ENCODE results near the gene SLC25A47.
"Not testable (repeated sequence)": the region's sequence is repeated elsewhere in the genome, so short reads cannot be mapped to it uniquely, and the experiment has no call there.

SLC25A47 gene

DNA sequence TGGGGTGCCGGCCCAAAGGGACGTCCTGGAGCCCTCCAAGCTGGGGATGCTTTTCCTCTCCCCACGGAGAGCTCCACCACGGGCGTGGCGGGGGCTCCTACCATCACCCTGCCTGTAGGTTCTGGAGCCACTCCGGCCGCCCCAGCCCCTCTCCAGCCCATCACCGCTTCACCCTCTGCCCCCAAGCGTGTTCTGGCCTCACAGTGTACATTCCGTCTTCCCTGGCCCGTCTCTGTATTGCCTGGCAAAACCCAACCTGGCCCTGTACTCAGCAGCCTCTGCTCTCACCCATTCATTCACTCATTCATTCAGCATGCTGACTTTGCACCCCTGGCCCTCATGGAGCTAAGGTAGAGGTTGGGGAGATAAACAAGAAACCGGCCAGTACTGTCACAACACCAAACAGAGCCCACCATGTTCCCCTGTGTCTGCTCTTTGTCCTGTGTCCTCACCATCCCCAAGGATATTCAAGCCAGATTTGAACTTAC is 37.2 kb upstream of the SLC25A47 start:
- Histone ChIP-seq H3K36me3 (replicated peaks) (peaks cover 12% of the 10 kb centered on the region), H3K27me3 (ENCODE audit: low read depth) (no peaks in the 10 kb centered on the region), H3K4me1 (peaks cover 8% of the 10 kb centered on the region; the same call in 1 of the 2 replicates), H3K9me3 (no peaks in the 10 kb centered on the region), H3K4me3 (peak overlapping the region; percentile 56)
- in situ Hi-C loops (cut with MboI; ENCODE audit: low sequenced_read_pairs): no loop called here
- no peak for DNase-seq (ENCODE audit: low spot score in 2 of 2)

DNA sequence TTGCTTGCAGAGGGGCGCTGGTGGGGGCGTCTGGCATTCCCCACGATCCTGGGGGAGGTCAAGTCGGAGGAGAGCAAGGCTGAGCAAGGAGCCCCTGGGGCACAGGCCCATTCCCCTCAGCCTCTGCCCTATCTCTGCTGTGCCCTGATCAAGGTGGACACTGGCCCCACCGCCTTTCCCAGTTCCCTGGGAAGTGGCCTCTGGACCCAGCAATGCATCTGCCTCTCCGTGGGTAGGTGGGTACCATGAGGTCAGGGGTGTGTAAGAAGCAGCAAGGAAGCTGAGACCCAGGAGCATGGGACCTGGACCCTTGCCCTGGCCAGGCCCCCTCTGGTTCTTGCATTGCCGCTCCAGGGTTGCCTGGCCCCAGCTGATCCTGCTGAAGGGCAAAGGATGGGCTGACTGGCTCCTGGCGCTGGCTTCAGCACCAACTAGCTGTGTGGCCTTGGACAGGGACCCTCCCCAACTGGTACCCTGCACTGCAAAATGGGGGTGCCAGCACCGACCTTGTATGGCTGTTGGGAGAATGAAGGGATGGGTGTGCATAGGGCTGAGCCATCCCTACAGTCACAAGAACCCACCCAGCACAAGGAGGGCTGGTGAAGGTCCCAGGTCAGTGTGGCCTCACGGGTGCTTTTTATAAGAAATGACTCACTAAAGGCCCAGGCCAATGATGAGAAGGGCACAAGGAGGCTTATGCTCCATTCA is 36.5 kb upstream of the SLC25A47 start:
- Histone ChIP-seq H3K4me1 (peaks cover 8% of the 10 kb centered on the region; the same call in 1 of the 2 replicates), H3K27me3 (ENCODE audit: low read depth) (no peaks in the 10 kb centered on the region), H3K4me3 (no peak overlapping the region), H3K9me3 (no peaks in the 10 kb centered on the region), H3K36me3 (replicated peaks) (peaks cover 19% of the 10 kb centered on the region)
- DNase-seq (ENCODE audit: low spot score in 2 of 2): peak in 1 of 2 experiments; percentile 9
- in situ Hi-C loops (cut with MboI; ENCODE audit: low sequenced_read_pairs): no loop called here

DNA sequence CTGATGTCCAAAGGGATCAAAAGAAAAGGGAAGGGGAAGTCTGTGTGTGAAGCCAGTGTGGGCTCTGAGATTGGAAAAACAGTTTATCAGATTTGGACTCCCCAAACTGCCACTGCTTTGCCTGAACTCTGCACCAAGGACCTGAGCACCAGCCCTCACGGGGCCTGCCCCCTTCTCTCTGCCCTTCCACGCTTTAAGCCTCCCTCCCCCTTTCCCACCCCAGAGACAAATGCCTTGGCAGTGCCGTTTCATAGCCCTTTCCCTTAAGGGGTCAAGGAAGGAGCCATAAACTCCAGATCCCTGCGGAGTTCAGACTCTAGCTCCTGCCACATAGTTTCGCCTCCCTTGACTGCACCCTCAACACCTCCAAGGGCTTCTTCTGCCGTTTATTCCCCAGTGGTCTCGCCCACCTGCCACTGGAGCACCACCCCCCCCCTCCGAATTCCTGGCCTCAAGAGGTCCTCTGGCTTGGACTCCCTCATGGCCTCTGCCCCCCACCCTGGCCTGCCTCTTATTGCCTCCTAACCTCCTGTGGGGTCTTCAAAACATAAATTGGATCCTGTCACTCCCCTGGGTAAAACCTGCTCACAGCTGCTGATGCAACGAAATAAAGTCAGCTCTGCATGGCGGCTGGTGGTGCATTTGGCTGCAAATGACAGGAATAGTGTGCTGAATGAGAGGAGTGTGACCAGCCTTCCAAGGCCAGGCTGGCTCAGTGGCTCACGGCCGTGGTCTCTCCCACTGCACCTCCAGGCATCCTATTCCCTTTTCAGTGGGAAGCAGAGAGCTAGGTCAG is 35.7 kb upstream of the SLC25A47 start:
- H3K4me1 ChIP-seq: peaks cover 8% of the 10 kb centered on the region; the same call in 1 of the 2 replicates
- in situ Hi-C loops (cut with MboI; ENCODE audit: low sequenced_read_pairs): no loop called here
- DNase-seq (ENCODE audit: low spot score in 2 of 2): no peak
- H3K4me3 ChIP-seq: no peak overlapping the region
- H3K9me3 ChIP-seq: no peaks in the 10 kb centered on the region
- H3K27me3 ChIP-seq (ENCODE audit: low read depth): no peaks in the 10 kb centered on the region
- H3K36me3 ChIP-seq (replicated peaks): peaks cover 16% of the 10 kb centered on the region

DNA sequence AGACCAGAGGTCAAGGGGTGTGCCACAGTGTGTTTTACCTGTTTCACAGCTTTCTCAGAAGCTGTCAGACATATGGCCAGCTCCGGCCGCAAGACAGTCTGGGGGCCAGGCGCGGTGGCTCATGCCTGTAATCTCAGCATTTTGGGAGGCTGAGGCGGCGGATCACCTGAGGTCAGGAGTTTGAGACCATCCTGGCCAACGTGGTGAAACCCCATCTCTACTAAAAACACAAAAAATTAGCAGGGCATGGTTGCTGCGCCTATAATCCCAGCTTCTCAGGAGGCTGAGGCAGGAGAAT is 35.2 kb upstream of the SLC25A47 start:
- H3K27me3 ChIP-seq (ENCODE audit: low read depth); H3K9me3 ChIP-seq; in situ Hi-C loops (cut with MboI; ENCODE audit: low sequenced_read_pairs); DNase-seq (ENCODE audit: low spot score in 2 of 2); H3K4me3 ChIP-seq; H3K4me1 ChIP-seq: not testable (repeated sequence)
- peaks cover 11% of the 10 kb centered on the region for H3K36me3 ChIP-seq (replicated peaks)

DNA sequence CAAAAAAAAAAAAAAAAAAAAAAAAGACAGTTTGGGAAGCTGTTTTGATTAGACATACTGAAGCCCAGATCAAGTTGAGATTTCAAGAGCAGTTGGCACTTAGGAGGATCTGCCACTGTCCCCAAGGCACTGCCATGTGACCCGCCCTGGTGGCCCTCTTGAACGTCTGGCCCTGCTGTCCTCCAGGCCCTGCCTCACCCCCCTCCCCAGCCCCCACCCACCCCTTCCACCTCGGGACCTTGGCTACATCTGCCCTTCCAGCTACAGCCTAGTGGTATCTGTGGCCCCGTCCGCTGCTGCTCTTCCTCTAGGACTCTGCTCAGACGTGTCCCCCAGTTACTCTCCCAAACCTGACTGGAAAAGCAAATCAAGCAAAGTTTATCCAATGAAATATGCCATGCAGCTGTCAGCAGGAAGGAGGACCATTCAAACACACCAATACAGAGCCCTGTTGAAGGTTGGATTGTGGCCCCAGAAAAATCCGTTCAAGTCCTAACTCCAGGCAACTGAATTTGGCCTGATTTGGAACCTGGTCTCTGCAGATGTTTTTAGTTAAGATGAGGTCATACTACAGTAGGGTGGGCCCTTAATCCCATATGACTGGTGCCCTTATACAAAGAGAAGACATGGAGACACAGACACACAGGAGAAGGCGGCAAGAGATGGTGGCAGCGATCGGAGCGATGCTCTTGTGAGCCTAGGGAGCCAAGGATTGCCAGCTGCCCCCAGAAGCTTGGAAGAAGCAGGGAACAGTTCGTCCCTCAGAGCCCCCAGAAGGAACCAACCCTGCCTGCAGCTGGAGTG is 34.6 kb upstream of the SLC25A47 start:
- in situ Hi-C loops (cut with MboI; ENCODE audit: low sequenced_read_pairs): no loop called here
- Histone ChIP-seq H3K27me3 (ENCODE audit: low read depth) (no peaks in the 10 kb centered on the region), H3K4me1 (peaks cover 8% of the 10 kb centered on the region; the same call in 1 of the 2 replicates), H3K9me3 (no peaks in the 10 kb centered on the region), H3K36me3 (replicated peaks) (peaks cover 9% of the 10 kb centered on the region), H3K4me3 (no peak overlapping the region)
- no peak for DNase-seq (ENCODE audit: low spot score in 2 of 2)

DNA sequence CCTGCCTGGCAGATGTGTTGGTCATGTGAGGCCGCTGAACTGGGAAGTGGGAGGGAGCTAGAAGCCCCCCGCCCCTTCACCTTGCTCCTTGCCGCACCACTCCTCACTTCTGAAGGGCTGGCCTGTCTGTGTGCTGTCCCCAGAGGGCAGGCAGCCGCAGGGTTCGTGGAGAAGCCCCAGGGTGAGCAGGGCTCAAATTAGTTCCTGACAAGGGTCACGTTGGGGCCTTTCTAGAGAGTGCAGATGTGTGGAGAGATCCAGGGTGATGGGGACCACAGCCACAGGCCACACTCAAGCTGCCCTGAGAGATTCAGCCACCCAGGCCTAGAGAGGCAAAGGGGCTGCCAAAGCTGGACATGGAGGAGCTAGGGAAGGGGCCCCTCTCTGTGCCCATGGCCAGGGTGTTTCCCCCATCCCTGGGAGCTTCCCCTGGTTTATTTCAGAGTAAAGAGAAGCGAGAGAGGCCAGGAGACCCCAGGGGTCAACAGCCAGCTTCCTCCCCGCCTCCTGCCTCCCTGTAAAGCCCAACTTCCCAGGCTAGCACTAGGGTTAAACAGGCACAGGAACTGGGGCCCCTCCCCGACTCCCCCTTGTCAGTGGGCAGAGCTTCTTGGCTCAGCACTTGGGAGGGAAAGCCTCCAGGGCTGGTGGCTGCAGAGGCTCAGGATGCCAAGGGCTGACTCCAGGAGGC is 33.1 kb upstream of the SLC25A47 start:
- Histone ChIP-seq H3K4me1 (peaks cover 3% of the 10 kb centered on the region; the same call in 1 of the 2 replicates), H3K9me3 (no peaks in the 10 kb centered on the region), H3K27me3 (ENCODE audit: low read depth) (no peaks in the 10 kb centered on the region), H3K36me3 (replicated peaks) (peaks cover 9% of the 10 kb centered on the region), H3K4me3 (no peak overlapping the region)
- DNase-seq (ENCODE audit: low spot score in 2 of 2): peak in 1 of 2 experiments; percentile 11
- in situ Hi-C loops (cut with MboI; ENCODE audit: low sequenced_read_pairs): no loop called here

DNA sequence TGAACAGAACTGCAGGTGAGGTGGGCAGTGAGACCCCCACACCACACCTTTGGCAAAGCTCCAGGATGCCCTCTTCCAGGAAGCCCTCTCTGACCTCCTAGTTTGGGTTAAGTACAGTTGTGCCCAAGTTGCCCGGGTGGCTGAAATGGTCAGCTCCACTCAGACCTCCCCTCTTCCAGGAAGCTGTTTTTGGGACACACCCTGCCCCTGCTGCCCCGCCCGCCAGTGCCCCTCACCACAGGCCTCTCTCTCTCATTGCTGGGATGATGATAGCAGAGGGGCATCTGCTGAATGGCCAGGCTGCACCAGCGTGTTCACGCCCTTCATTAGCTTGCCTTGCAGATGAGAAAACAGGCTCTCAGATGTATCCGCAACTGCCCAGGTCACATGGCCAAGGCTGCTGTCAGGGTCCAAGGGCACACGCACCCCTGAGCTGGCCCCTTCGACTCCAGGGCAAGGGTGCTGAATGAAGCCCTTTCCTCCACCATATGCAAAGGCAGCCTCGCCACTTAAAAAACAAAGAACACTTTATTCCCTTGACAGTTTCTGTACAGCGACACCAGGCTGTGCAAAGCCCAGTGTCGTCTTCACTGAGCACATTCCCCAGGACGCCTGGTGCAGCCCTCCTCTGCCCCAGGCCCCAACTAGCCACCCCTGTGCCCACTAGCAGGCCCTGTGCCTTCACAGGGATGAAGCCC is 32.4 kb upstream of the SLC25A47 start:
- in situ Hi-C loops (cut with MboI; ENCODE audit: low sequenced_read_pairs): no loop called here
- 0 out of 2 replicates have a peak, but pooled peaks cover 2% of the 10 kb centered on the region for H3K4me1 ChIP-seq
- H3K9me3 ChIP-seq: no peaks in the 10 kb centered on the region
- DNase-seq (ENCODE audit: low spot score in 2 of 2): peak in 1 of 2 experiments; percentile 8
- no peaks in the 10 kb centered on the region for H3K27me3 ChIP-seq (ENCODE audit: low read depth)
- no peak overlapping the region for H3K4me3 ChIP-seq
- H3K36me3 ChIP-seq (replicated peaks): peaks cover 9% of the 10 kb centered on the region

DNA sequence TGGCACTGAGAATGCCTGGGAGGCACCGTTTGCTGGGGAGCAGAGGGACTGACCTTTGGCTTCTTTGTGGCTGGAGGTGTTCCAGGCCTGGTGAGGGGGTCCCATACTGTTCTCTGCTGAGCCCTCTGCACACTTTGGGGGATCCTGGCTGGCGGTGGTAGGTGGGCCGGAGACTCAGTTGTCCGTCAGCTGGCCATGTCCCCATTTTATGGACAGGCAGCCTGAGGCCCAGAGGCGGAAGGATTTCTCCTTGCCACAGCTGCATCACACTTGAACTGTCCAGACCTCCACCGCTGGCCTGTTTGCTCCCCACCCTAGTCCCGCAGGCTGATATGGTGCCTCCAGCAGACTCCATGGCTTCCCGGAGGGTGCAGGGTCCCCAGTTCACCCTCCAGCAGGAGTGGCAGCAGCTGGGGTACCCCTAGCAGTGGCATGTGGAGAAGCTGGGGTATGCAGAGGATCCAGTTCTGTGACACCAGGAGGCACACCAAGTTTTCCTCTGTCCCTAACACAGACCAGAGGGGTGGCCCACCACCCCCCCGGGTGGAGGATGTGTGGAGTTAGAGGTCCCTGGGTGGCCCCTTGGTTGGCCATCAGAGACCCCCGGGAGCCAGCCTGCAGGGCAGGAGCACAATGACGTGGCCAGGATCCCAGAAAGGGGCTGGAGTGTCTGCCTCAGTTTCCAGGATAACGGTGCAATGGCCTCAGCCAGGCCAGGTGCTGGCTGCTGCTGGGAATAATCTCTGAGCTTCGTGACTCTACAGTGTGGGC is 31.6 kb upstream of the SLC25A47 start:
- Histone ChIP-seq H3K36me3 (replicated peaks) (peaks cover 9% of the 10 kb centered on the region), H3K9me3 (no peaks in the 10 kb centered on the region), H3K4me1 (no peaks in the 10 kb centered on the region), H3K4me3 (no peak overlapping the region), H3K27me3 (ENCODE audit: low read depth) (no peaks in the 10 kb centered on the region)
- DNase-seq (ENCODE audit: low spot score in 2 of 2): peak in 1 of 2 experiments; percentile 8
- in situ Hi-C loops (cut with MboI; ENCODE audit: low sequenced_read_pairs): no loop called here

DNA sequence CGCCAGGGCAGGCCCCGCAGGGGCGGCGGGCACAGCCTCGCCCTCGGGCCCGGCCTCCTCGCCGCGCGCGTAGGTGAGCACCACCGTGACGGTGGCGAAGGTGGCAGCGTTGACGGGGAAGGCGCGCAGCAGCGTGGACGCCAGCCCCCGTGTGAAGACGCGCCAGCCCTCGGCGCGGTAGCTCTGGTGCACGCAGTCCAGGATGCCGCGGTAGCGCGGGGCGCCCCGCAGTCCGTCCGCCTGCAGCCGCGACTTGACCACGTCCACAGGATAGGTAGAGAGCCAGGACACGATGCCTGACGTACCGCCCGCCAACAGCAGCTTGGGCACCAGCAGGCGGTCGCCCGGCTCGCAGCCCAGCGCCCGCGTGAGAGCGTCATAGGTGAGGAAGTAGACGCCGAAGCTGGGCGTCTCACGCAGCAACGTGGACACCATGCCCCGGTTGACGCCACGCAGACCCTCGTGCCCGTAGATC is 30.8 kb upstream of the SLC25A47 start:
- Histone ChIP-seq H3K4me3 (no peak overlapping the region), H3K4me1 (no peaks in the 10 kb centered on the region), H3K9me3 (no peaks in the 10 kb centered on the region), H3K27me3 (ENCODE audit: low read depth) (no peaks in the 10 kb centered on the region), H3K36me3 (replicated peaks) (peaks cover 9% of the 10 kb centered on the region)
- in situ Hi-C loops (cut with MboI; ENCODE audit: low sequenced_read_pairs): no loop called here
- peak in 1 of 2 experiments; percentile 5 for DNase-seq (ENCODE audit: low spot score in 2 of 2)

DNA sequence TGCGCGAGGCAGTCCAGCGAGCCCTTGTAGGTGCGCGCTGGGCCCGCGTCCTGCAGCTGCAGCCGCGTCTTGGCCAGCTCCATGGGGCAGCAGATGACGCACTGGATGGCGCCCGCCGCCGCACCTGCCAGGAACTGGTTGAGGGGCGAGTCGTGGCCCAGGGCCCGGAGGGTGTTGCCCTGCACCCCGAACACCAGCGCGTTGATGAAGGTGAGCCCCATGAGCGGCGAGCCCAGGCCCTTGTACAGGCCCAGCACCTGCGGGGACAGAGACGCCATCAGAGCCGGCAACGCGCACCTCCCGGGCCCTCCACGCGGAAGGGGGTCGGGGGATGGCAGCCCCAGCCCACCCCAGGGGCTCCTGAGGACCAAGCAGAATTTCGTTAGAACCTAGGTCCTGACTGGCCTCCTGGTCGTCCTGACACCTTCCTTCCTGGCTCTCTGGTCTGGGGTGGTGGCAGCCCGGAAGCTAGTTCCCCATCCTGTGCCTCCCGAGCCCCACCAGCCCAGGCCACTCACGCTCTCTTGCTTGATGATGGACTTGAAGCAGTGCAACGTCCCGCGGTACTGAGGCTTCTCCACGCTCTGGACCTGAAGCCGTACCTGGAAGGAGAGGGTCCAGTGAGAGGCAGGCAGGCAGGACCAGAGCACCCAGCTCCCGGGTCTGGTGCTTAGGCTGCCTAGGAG is 30.2 kb upstream of the SLC25A47 start:
- Histone ChIP-seq H3K9me3 (no peaks in the 10 kb centered on the region), H3K36me3 (replicated peaks) (peaks cover 9% of the 10 kb centered on the region), H3K4me1 (no peaks in the 10 kb centered on the region), H3K27me3 (ENCODE audit: low read depth) (no peaks in the 10 kb centered on the region), H3K4me3 (no peak overlapping the region)
- DNase-seq (ENCODE audit: low spot score in 2 of 2): peak in 1 of 2 experiments; percentile 7
- in situ Hi-C loops (cut with MboI; ENCODE audit: low sequenced_read_pairs): no loop called here

DNA sequence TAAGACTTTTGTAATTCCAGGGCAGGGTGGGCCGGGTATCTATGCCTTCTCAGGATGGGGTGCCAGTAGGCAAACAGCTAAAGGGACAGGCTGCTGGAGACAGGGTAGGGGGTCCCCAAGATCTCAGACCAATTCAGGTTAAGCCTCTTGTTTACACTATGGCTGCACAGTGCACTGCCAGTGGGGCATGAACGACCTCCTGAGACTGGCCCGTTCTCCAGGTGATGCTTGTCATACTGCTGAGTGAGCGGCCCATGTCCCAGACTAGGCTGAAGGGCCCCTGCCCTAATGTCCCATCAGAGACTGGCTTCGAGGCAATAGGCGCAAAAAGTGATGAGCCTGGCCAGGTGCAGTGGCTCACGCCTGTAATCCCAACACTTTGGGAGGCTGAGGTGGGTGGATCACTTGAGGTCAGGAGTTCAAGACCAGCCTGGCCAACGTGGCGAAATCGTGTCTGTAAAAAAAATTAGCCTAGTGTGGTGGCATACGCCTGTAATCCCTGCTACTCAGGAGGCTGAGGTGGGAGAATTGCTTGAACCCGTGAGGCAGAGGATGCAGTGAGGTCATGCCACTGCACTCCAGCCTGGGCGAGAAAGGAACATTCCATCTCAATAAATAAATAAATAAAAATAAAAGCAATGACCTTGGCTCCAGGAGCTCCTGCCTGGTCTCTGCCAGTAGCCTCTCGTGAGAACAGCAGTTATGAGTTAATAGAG is 29.5 kb upstream of the SLC25A47 start:
- peak in 1 of 2 experiments; percentile 4 for DNase-seq (ENCODE audit: low spot score in 2 of 2)
- no peak overlapping the region for H3K4me3 ChIP-seq
- H3K27me3 ChIP-seq (ENCODE audit: low read depth): no peaks in the 10 kb centered on the region
- peaks cover 9% of the 10 kb centered on the region for H3K36me3 ChIP-seq (replicated peaks)
- in situ Hi-C loops (cut with MboI; ENCODE audit: low sequenced_read_pairs): no loop called here
- no peaks in the 10 kb centered on the region for H3K4me1 ChIP-seq
- H3K9me3 ChIP-seq: no peaks in the 10 kb centered on the region

Data from HAP-1 (cell line).